Measurements from ENCODE around the gene TSEN2. TPM values are rescaled to one million over a fixed set of nuclear protein-coding genes. Genes with fewer than 3 reads are reported as not detected.

The TSEN2 gene
- total and polyA plus RNA-seq, 2 of the 13 experiments (the other 11 are each of a cell fraction or from before 2014, with no cell fraction given): 11.0 to 17.3 TPM

- TF ChIP-seq MYPOP (CRISPR knock-in tag; IDR thresholded peaks at IDR 0.05): no peak; the same call in none of the 2 replicates
- peak; percentile 91; the same call in 1 of the 2 replicates for TF ChIP-seq ZNF674 (CRISPR knock-in tag; IDR thresholded peaks at IDR 0.05; ENCODE audit: low read depth)
- peak; percentile 47 for TF ChIP-seq RAD21 (CRISPR knock-in tag; IDR thresholded peaks at IDR 0.05)
- TF ChIP-seq ZC3H4 (CRISPR knock-in tag; IDR thresholded peaks at IDR 0.05; ENCODE audit: borderline replicate concordance): no peak
- TF ChIP-seq HMG20B (CRISPR knock-in tag; conservative IDR thresholded peaks at IDR 0.05): no peak
- peak; percentile 87 for TF ChIP-seq MXD3 (CRISPR knock-in tag; IDR thresholded peaks at IDR 0.05)
- no peak for TF ChIP-seq NR2F1 (CRISPR knock-in tag; IDR thresholded peaks at IDR 0.05)
- peak; percentile 76 for TF ChIP-seq GABPA (IDR thresholded peaks at IDR 0.05; ENCODE audit: low read depth, low read length)
- TF ChIP-seq GABPA (CRISPR knock-in tag; IDR thresholded peaks at IDR 0.05; ENCODE audit: low read depth): peak; percentile 83
- TF ChIP-seq ZBTB44 (CRISPR knock-in tag; IDR thresholded peaks at IDR 0.05): peak; percentile 71; the same call in 1 of the 2 replicates
- TF ChIP-seq MTA3 (CRISPR knock-in tag; IDR thresholded peaks at IDR 0.05): no peak
- peak; percentile 51; the same call in 1 of the 2 replicates for TF ChIP-seq ZBTB7A (CRISPR knock-in tag; IDR thresholded peaks at IDR 0.05)
- TF ChIP-seq MYC (CRISPR knock-in tag; IDR thresholded peaks at IDR 0.05; ENCODE audit: borderline replicate concordance): peak; percentile 88
- TF ChIP-seq MED8 (CRISPR knock-in tag; IDR thresholded peaks at IDR 0.05; ENCODE audit: insufficient replicate concordance): peak; percentile 67
- no peak; the same call in 1 of the 2 replicates for TF ChIP-seq TARDBP (CRISPR knock-in tag; IDR thresholded peaks at IDR 0.05)
- peak; percentile 82 for TF ChIP-seq MAX (IDR thresholded peaks at IDR 0.05)
- TF ChIP-seq MAFG (CRISPR knock-in tag; IDR thresholded peaks at IDR 0.05): no peak
- TF ChIP-seq ZNF503 (CRISPR knock-in tag; IDR thresholded peaks at IDR 0.05): peak; percentile 49; the same call in 1 of the 2 replicates
- TF ChIP-seq RBM22 (optimal IDR thresholded peaks at IDR 0.05; ENCODE audit: low read length): no peak
- no peak for TF ChIP-seq ZXDC (CRISPR knock-in tag; IDR thresholded peaks at IDR 0.05)
These were observed 72.6 kb downstream of the TSEN2 start, which contains the start of gene MKRN2 (continued) for GRCh38 chr3:12556690-12557472.
